IMR-90 (cell line): Measurements from ENCODE around the gene DENND1A. TPM values are rescaled to one million over a fixed set of nuclear protein-coding genes. Genes with fewer than 3 reads are reported as not detected.

Experiments
- ATAC-seq: fragments of 200-7000 bp; cut with Tn5 transposase; 2 replicates; pipeline ENCODE4 v1.9.1; 2020; ENCODE audit warnings: low read depth, mild to moderate bottlenecking, moderate library complexity
- BruUV-seq: library from RNA; stranded (reverse); fragments of 400-500 nt; replicated peaks from 2 replicates; lab custom pipeline; 2021; lab: Mats Ljungman, UMichigan
- CTCF ChIA-PET: fragments of 300-600 bp; formaldehyde crosslinking; extraction: SDS; loops from one replicate; lab custom pipeline; 2021; ENCODE audit warnings: antibody characterized with exemption; lab: Yijun Ruan, JAX
- POLR2A ChIA-PET: fragments of 300-600 bp; sonication (Branson Sonifier 250); formaldehyde crosslinking; loops from one replicate; lab custom pipeline; 2022; ENCODE audit warnings: antibody characterized with exemption; ENCODE audit not compliant: unreplicated experiment; lab: Charles Lee
- DNase-seq: peaks from one replicate; pipeline ENCODE4 v3.0.0; 2013
- H2AFZ ChIP-seq: replicated peaks from 2 replicates; pipeline ENCODE3; 2013; ENCODE audit warnings: low read length, mild to moderate bottlenecking; ENCODE audit not compliant: poor library complexity
- H2AK5ac ChIP-seq: 2 replicates; pipeline ENCODE4 v1.6.1; 2013; ENCODE audit warnings: low read depth, low read length, inconsistent platforms
- H2AK9ac ChIP-seq: replicated peaks from 2 replicates; pipeline ENCODE3; 2013; ENCODE audit warnings: mild to moderate bottlenecking, low read depth, low read length, moderate library complexity; ENCODE audit not compliant: poor library complexity
- H2BK120ac ChIP-seq: 2 replicates; pipeline ENCODE4 v1.6.1; 2013; ENCODE audit warnings: low read depth, low read length, inconsistent platforms
- H2BK15ac ChIP-seq: 3 replicates; pipeline ENCODE4 v1.6.1; 2013; ENCODE audit warnings: low read depth, low read length, inconsistent platforms
- H2BK20ac ChIP-seq: 2 replicates; pipeline ENCODE4 v1.6.1; 2013; ENCODE audit warnings: low read depth, mild to moderate bottlenecking, inconsistent platforms, low read length, moderate library complexity
- H2BK5ac ChIP-seq: 2 replicates; pipeline ENCODE4 v1.6.1; 2013; ENCODE audit warnings: mild to moderate bottlenecking, low read depth, low read length, inconsistent platforms; ENCODE audit not compliant: poor library complexity, severe bottlenecking
- H3K14ac ChIP-seq: replicated peaks from 2 replicates; pipeline ENCODE4 v1.6.1; 2013; ENCODE audit warnings: low read depth, low read length, inconsistent platforms
- H3K18ac ChIP-seq: 2 replicates; pipeline ENCODE4 v1.6.1; 2013; ENCODE audit warnings: low read depth, low read length, control low read depth
- H3K23ac ChIP-seq: 2 replicates; pipeline ENCODE4 v1.6.1; 2013; ENCODE audit warnings: low read depth, low read length, inconsistent platforms
- H3K27ac ChIP-seq: 2 replicates; pipeline ENCODE4 v1.5.1; 2013; ENCODE audit warnings: mild to moderate bottlenecking, control low read depth, low read length; ENCODE audit not compliant: insufficient read depth
- H3K27me3 ChIP-seq: 2 replicates; pipeline ENCODE4 v1.6.1; 2013; ENCODE audit warnings: low read length; ENCODE audit not compliant: control insufficient read depth, insufficient read depth
- H3K36me3 ChIP-seq: 2 replicates; pipeline ENCODE4 v1.6.1; 2013; ENCODE audit warnings: low read length, mixed read lengths; ENCODE audit not compliant: control insufficient read depth, insufficient read depth
- H3K4ac ChIP-seq: 2 replicates; pipeline ENCODE4 v1.6.1; 2013; ENCODE audit warnings: low read depth, low read length, inconsistent platforms
- H3K4me1 ChIP-seq: 2 replicates; pipeline ENCODE4 v1.6.1; 2013; ENCODE audit warnings: low read length, mixed read lengths; ENCODE audit not compliant: control insufficient read depth, insufficient read depth
- H3K4me2 ChIP-seq: 2 replicates; pipeline ENCODE4 v1.6.1; 2013; ENCODE audit warnings: low read depth, mild to moderate bottlenecking, control low read depth, low read length, moderate library complexity
- H3K4me3 ChIP-seq: 2 replicates; pipeline ENCODE4 v1.5.1; 2013; ENCODE audit warnings: low read depth, mild to moderate bottlenecking, control low read depth, low read length, moderate library complexity; ENCODE audit not compliant: insufficient read depth
- H3K56ac ChIP-seq: 2 replicates; pipeline ENCODE4 v1.6.1; 2013; ENCODE audit warnings: low read length, inconsistent platforms; ENCODE audit not compliant: insufficient read depth; ENCODE audit errors: extremely low read depth
- H3K79me1 ChIP-seq, 2 experiments: 2 replicates each; pipeline ENCODE4 v1.6.1; 2013; ENCODE audit warnings: low read length in 2 of 2, inconsistent platforms in 1 of 2, low read depth in 1 of 2
- H3K9ac ChIP-seq: 2 replicates; pipeline ENCODE4 v1.6.1; 2013; ENCODE audit warnings: low read depth, low read length, control low read depth
- H3K9me1 ChIP-seq: 2 replicates; pipeline ENCODE4 v1.6.1; 2013; ENCODE audit warnings: low read length, inconsistent platforms; ENCODE audit not compliant: insufficient read depth
- H3K9me3 ChIP-seq: 2 replicates; pipeline ENCODE4 v1.6.1; 2013; ENCODE audit warnings: low read length; ENCODE audit not compliant: control insufficient read depth, insufficient read depth
- H4K20me1 ChIP-seq: 2 replicates; pipeline ENCODE4 v1.6.1; 2013; ENCODE audit warnings: low read length, inconsistent platforms; ENCODE audit not compliant: insufficient read depth
- H4K5ac ChIP-seq: 2 replicates; pipeline ENCODE4 v1.6.1; 2013; ENCODE audit warnings: mild to moderate bottlenecking, low read depth, low read length, control low read depth
- H4K8ac ChIP-seq, 2 experiments: 2 replicates each; pipeline ENCODE4 v1.6.1; 2013; ENCODE audit warnings: low read depth in 2 of 2, low read length in 2 of 2, control low read depth in 1 of 2, inconsistent platforms in 1 of 2
- H4K91ac ChIP-seq: 2 replicates; pipeline ENCODE4 v1.6.1; 2013; ENCODE audit warnings: low read depth, low read length, inconsistent platforms; ENCODE audit not compliant: insufficient read depth
- BHLHE40 ChIP-seq: fragments of 150-350 bp; IDR thresholded peaks from 2 replicates; pipeline ENCODE4 v1.6.1; 2016; ENCODE audit warnings: mild to moderate bottlenecking, low read depth, low read length
- CEBPB ChIP-seq: IDR thresholded peaks from 2 replicates; pipeline ENCODE4 v1.6.1; 2012; ENCODE audit warnings: low read depth, low read length, improper control_type of control experiment
- CHD1 ChIP-seq: IDR thresholded peaks from 2 replicates; pipeline ENCODE4 v1.6.1; 2012; ENCODE audit warnings: low read depth, low read length, improper control_type of control experiment
- CTCF ChIP-seq: conservative IDR thresholded peaks from 2 replicates; pipeline ENCODE4 v1.5.1; 2012; ENCODE audit warnings: mild to moderate bottlenecking, low read depth, low read length, improper control_type of control experiment
- ELK1 ChIP-seq: fragments of 150-350 bp; IDR thresholded peaks from 2 replicates; pipeline ENCODE4 v1.6.1; 2016; ENCODE audit warnings: low read depth, mild to moderate bottlenecking, low read length, moderate library complexity, borderline replicate concordance
- MAFK ChIP-seq: IDR thresholded peaks from 2 replicates; pipeline ENCODE4 v1.6.1; 2012; ENCODE audit warnings: low read depth, low read length, improper control_type of control experiment
- MAZ ChIP-seq: IDR thresholded peaks from 2 replicates; pipeline ENCODE4 v1.6.1; 2012; ENCODE audit warnings: low read depth, mild to moderate bottlenecking, low read length, improper control_type of control experiment, moderate library complexity, borderline replicate concordance
- RAD21 ChIP-seq: IDR thresholded peaks from 2 replicates; pipeline ENCODE4 v1.6.1; 2012; ENCODE audit warnings: low read length, improper control_type of control experiment
- RCOR1 ChIP-seq: IDR thresholded peaks from 2 replicates; pipeline ENCODE4 v1.6.1; 2012; ENCODE audit warnings: mild to moderate bottlenecking, low read length, improper control_type of control experiment; ENCODE audit not compliant: insufficient replicate concordance
- RFX5 ChIP-seq: IDR thresholded peaks from 2 replicates; pipeline ENCODE4 v1.8.0; 2012; ENCODE audit warnings: low read depth, mild to moderate bottlenecking, low read length, moderate library complexity
- SMC3 ChIP-seq: fragments of 150-350 bp; IDR thresholded peaks from 2 replicates; pipeline ENCODE4 v1.6.1; 2016; ENCODE audit warnings: low read depth, mild to moderate bottlenecking, antibody characterized with exemption, low read length, moderate library complexity
- WGBS, 2 experiments: methylation state at CpG; one replicate each; pipeline versions ENCODE4 v1.1.5 to v1.1.7; 2013; ENCODE audit warnings: missing lambda C conversion rate in 2 of 2; ENCODE audit not compliant: insufficient read length in 1 of 2; ENCODE audit errors: extremely low coverage in 2 of 2; 5-methylcytosine and 5-hydroxymethylcytosine counted together
- dilution Hi-C: fragments of 300-500 bp; cut with HindIII; formaldehyde crosslinking; loops from one replicate; pipeline ENCODE4 v1.14.3; 2018; ENCODE audit warnings: low sequenced_read_pairs; ENCODE audit not compliant: unreplicated experiment
- in situ Hi-C: fragments of 300-500 bp; cut with MboI; formaldehyde crosslinking; loops from 3 replicates; pipeline ENCODE4 v1.14.3; 2019; ENCODE audit warnings: low sequenced_read_pairs, inconsistent platforms, mixed read lengths
- intact Hi-C: fragments of 100-400 bp; cut with micrococcal nuclease; formaldehyde crosslinking; loops from 2 replicates; pipeline ENCODE4 v1.10.0; 2022
- polyA plus RNA-seq, 3 experiments: library from polyadenylated mRNA; depleted of rRNA; stranded (reverse); fragments of >200 nt; gene quantifications; 2 replicates each; pipeline ENCODE4 v1.2.3, GENCODE V29; 2012; ENCODE audit warnings: low replicate concordance in 1 of 3
- total RNA-seq: library from RNA; depleted of rRNA; stranded (reverse); fragments of >200 nt; gene quantifications from 2 replicates; pipeline ENCODE4 v1.2.3, GENCODE V29; 2012

DENND1A gene
- total and polyA plus RNA-seq, 2 of the 4 experiments (the other 2 are of a cell fraction): 21.4 to 27.6 TPM

GRCh38 chr9:123947326-123947725 lies 17.4 kb upstream of the DENND1A start:
- H2BK20ac ChIP-seq: no peak overlapping the region
- peaks cover 2% of the 10 kb centered on the region; the same call in 1 of the 2 replicates for H3K4me1 ChIP-seq
- H3K36me3 ChIP-seq: no peaks in the 10 kb centered on the region
- ChIA-PET POLR2A (no interaction called here), CTCF (interaction anchor here (0.7 kb wide), 1 partner anchor 402 kb away, joined by 3 read pairs; no protein-coding TSS in a partner anchor)
- H4K20me1 ChIP-seq: no peaks in the 10 kb centered on the region
- no peak overlapping the region for H3K4me3 ChIP-seq
- no peak overlapping the region for H3K9ac ChIP-seq
- no peak overlapping the region for H4K5ac ChIP-seq
- no peak overlapping the region for H3K18ac ChIP-seq
- H2BK5ac ChIP-seq: no peak overlapping the region
- H2AFZ ChIP-seq: no peak overlapping the region
- TF ChIP-seq CHD1: no peak
- no peak for TF ChIP-seq BHLHE40
- no peak for TF ChIP-seq SMC3
- TF ChIP-seq RCOR1: no peak
- TF ChIP-seq MAZ: no peak
- TF ChIP-seq MAFK: no peak
- no peak for TF ChIP-seq CTCF
- TF ChIP-seq RAD21: no peak
- no peak for TF ChIP-seq ELK1
- no peak for TF ChIP-seq RFX5
- no peak for TF ChIP-seq CEBPB
- no peak overlapping the region for H2BK120ac ChIP-seq
- in situ Hi-C loops: no loop called here
- no peak for DNase-seq
- 83% methylated on average over 1 of the region's 2 CpGs; no CpG with 5 or more reads in 1 of the 2 experiments for WGBS, 2 experiments
- H3K4me2 ChIP-seq: no peak overlapping the region
- dilution Hi-C loops: no loop called here
- no peaks in the 10 kb centered on the region for H3K9me3 ChIP-seq
- H2BK15ac ChIP-seq: no peak overlapping the region
- intact Hi-C loops: no loop called here
- no peak overlapping the region for H3K27ac ChIP-seq
- ATAC-seq: no peak
- no peak overlapping the region for H4K91ac ChIP-seq
- no peak overlapping the region for H4K8ac ChIP-seq
- no peak overlapping the region for H2AK9ac ChIP-seq
- no peaks in the 10 kb centered on the region for H3K9me1 ChIP-seq
- no TSS peak for BruUV-seq
- no peak overlapping the region for H3K4ac ChIP-seq
- no peak overlapping the region for H3K14ac ChIP-seq
- no peak overlapping the region for H3K56ac ChIP-seq
- H3K27me3 ChIP-seq: peaks cover 13% of the 10 kb centered on the region
- H3K79me1 ChIP-seq: no peaks in the 10 kb centered on the region
- no peak overlapping the region for H3K23ac ChIP-seq
- H2AK5ac ChIP-seq: no peak overlapping the region
